ENCODE data around the gene XRCC2. TPM values are rescaled to one million over a fixed set of nuclear protein-coding genes. Genes with fewer than 3 reads are reported as not detected.

XRCC2 gene
- total and polyA plus RNA-seq, 2 of the 8 experiments (the other 6 are each of a cell fraction or from before 2014, with no cell fraction given) = 14.6 to 34.0 TPM

GRCh38 chr7:152672626-152673025 is 3.3 kb downstream of the XRCC2 start:
- Histone ChIP-seq H2BK12ac (ENCODE audit: low read depth, low read length) (no peak overlapping the region), H3K4me1 (replicated peaks in 1 of 4; ENCODE audit: control insufficient read depth in 3 of 4, insufficient read depth in 4 of 4, low read length in 3 of 4) (peaks cover 0 to 6% (median 5%) of the 10 kb centered on the region in 4 experiments; a peak in 2 of 7 replicates), H3K79me2 (ENCODE audit: control insufficient read depth in 1 of 2, insufficient read depth in 2 of 2, low read length in 2 of 2) (peaks cover 22 to 80% of the 10 kb centered on the region in 2 experiments), H3K14ac (ENCODE audit: insufficient read length) (no peak overlapping the region), H3K9me3 (ENCODE audit: insufficient read depth in 2 of 2, low read depth in 1 of 2, low read length in 1 of 2) (no peaks in the 10 kb centered on the region), H3K23me2 (ENCODE audit: low read depth, low read length) (peaks cover 9% of the 10 kb centered on the region), H3K27ac (ENCODE audit: low read depth, low read length) (no peak overlapping the region), H3K79me1 (ENCODE audit: low read depth, low read length) (no peaks in the 10 kb centered on the region; the same call in none of the 2 replicates), H3K9ac (replicated peaks in 1 of 4; ENCODE audit: extremely low read depth in 1 of 4, low read depth in 3 of 4, low read length in 3 of 4) (no peak overlapping the region), H3K4ac (replicated peaks; ENCODE audit: insufficient read length, low read depth, low read length) (no peak overlapping the region), H2AFZ (ENCODE audit: low read length) (no peak overlapping the region), H3K4me2 (ENCODE audit: insufficient read depth in 1 of 2, low read depth in 2 of 2, low read length in 2 of 2) (no peak overlapping the region), H4K20me1 (replicated peaks in 1 of 2; ENCODE audit: control insufficient read depth in 1 of 2, insufficient read depth in 2 of 2, low read length in 2 of 2) (peaks cover 10 to 11% of the 10 kb centered on the region in 2 experiments), H2AK5ac (ENCODE audit: low read depth, low read length) (no peak overlapping the region), H3K4me3 (ENCODE audit: extremely low read depth in 1 of 4, insufficient read depth in 2 of 4, low read depth in 3 of 4, low read length in 4 of 4) (no peak overlapping the region), H3K23ac (ENCODE audit: insufficient read length) (no peak overlapping the region), H3K56ac (replicated peaks; ENCODE audit: insufficient read length, low read depth, low read length) (no peak overlapping the region), H2BK15ac (ENCODE audit: low read length) (no peak overlapping the region), H4K5ac (ENCODE audit: insufficient read length, low read depth, low read length) (no peak overlapping the region), H3K27me3 (replicated peaks in 1 of 4; ENCODE audit: control insufficient read depth in 3 of 4, extremely low read depth in 1 of 4, insufficient read depth in 3 of 4, low read length in 3 of 4) (no peaks in the 10 kb centered on the region), H2BK20ac (ENCODE audit: low read length) (no peak overlapping the region), H3K36me3 (ENCODE audit: control insufficient read depth in 2 of 4, insufficient read depth in 4 of 4, low read length in 3 of 4) (peaks cover 0 to 30% (median 16%) of the 10 kb centered on the region in 4 experiments; a peak in 6 of 8 replicates), H4K8ac (ENCODE audit: extremely low read depth, insufficient read depth, low read length) (no peak overlapping the region), H2BK120ac (replicated peaks; ENCODE audit: low read depth, low read length) (no peak overlapping the region), H2BK5ac (ENCODE audit: low read depth, low read length) (no peak overlapping the region), H3K18ac (ENCODE audit: extremely low read depth, low read length) (no peak overlapping the region), H4K91ac (replicated peaks; ENCODE audit: insufficient read length, low read length) (no peak overlapping the region)
- 96% methylated on average over 1 of the region's 1 CpG; no CpG with 5 or more reads in 1 of the 2 experiments for WGBS, 2 experiments (ENCODE audit: extremely low coverage in 1 of 2, insufficient coverage in 1 of 2, insufficient read length in 1 of 2, insufficient replicate concordance in 2 of 2, low coverage in 1 of 2, low lambda C conversion rate in 2 of 2, missing lambda C conversion rate in 1 of 2)
- FAIRE-seq = no peak
- DNase-seq (ENCODE audit: low read depth in 1 of 2, low spot score in 2 of 2) = no peak
- CTCF ChIA-PET (ENCODE audit: partially characterized antibody) = interaction anchor here (0.9 to 1.1 kb wide), 2 partner anchors 34 to 596 kb away, joined by 3 to 4 read pairs; no protein-coding TSS in a partner anchor
- POLR2A ChIA-PET (ENCODE audit: partially characterized antibody) = interaction anchor here (1.2 kb wide), 2 partner anchors 12 to 19 kb away, joined by 3 to 5 read pairs; no protein-coding TSS in a partner anchor
- TF ChIP-seq ATF2 (IDR thresholded peaks at IDR 0.05; ENCODE audit: low read length) (no peak), YY1 (IDR thresholded peaks at IDR 0.05; ENCODE audit: low read depth, low read length) (no peak), GABPA (IDR thresholded peaks at IDR 0.05; ENCODE audit: borderline replicate concordance, insufficient read depth, low read length) (no peak), KDM1A (IDR thresholded peaks at IDR 0.05; ENCODE audit: borderline replicate concordance, low read length) (no peak), CHD1 (IDR thresholded peaks at IDR 0.05; ENCODE audit: low read depth, low read length) (no peak), EP300 (IDR thresholded peaks at IDR 0.05; ENCODE audit: borderline replicate concordance in 1 of 2, low read depth in 2 of 2, low read length in 2 of 2) (no peak), GTF2F1 (IDR thresholded peaks at IDR 0.05; ENCODE audit: borderline replicate concordance, low read depth, low read length) (no peak), MAFK (IDR thresholded peaks at IDR 0.05; ENCODE audit: low read depth, low read length) (no peak), PHF8 (conservative IDR thresholded peaks at IDR 0.05; ENCODE audit: low read depth, low read length) (no peak), SAP30 (IDR thresholded peaks at IDR 0.05; ENCODE audit: insufficient read depth, insufficient replicate concordance, low read length) (no peak), BACH1 (IDR thresholded peaks at IDR 0.05; ENCODE audit: low read length) (no peak), NRF1 (IDR thresholded peaks at IDR 0.05; ENCODE audit: low read depth, low read length) (no peak)

All from H1 (cell line).